ENCODE measurements around the gene CCDC112.
"Not testable (repeated sequence)": the region's sequence is repeated elsewhere in the genome, so short reads cannot be mapped to it uniquely, and the experiment has no call there.

Gene CCDC112

DNA sequence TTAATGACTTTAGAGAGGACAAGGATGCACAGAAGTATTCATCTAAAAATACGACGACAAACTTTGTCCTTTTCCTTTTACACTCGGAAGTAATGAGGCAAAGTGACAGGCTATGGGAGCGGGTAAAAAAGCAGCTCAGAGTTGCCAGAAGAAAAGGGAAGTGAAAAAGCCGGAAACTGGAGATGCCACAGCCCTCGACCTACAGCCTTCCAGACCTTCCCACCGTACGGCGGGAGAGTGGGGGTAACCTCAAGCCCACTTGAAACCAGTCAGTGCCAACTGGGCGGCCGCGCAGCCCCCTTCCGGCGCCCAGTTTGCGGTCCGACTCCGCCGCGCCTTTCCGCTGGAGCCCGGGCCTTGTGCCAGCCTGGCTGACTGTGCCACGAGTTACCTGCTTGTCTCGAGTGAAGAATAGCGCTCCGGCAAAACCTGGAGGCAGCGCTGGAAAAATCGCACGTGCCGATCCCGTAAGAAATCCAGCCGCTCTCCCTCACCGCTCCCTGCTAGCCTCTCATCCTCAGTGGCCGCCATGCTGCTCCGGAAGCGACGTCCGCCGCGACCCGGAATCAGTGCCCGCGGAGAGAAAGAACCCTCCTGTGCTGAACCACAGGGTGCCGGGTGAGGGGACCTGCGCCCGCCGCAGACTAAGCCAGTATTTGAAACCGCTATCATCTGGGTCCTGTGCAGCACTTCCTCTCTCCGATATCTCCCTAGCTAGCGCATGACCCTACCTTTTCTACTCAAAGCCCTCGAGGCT is 34.0 kb downstream of the CCDC112 start, which contains the start of gene PGGT1B:
TSS of gene PGGT1B (minus strand) at position 557 of the 757 bp plus-strand sequence. CDS start at position 531, 26 bp downstream.
- peak; percentile 59 to 63 for DNase-seq (ENCODE audit: low read depth in 2 of 2)

DNA sequence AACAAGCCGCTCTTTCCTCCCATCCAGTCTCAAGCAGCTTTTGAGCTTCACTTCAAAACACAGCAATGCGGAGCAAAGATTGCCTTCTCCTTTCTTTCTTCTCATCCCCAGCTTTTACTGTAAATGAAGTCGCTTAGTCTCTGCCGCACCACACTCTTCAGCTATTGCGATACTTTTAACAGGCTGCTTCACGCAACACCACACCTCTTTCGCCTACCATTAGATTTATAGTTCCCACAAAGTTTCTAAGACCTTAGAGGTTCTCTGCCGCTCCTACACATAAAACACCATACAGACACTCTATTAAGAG is 34.5 kb downstream of the CCDC112 start:
- DNase-seq (ENCODE audit: low read depth in 2 of 2), result no peak

DNA sequence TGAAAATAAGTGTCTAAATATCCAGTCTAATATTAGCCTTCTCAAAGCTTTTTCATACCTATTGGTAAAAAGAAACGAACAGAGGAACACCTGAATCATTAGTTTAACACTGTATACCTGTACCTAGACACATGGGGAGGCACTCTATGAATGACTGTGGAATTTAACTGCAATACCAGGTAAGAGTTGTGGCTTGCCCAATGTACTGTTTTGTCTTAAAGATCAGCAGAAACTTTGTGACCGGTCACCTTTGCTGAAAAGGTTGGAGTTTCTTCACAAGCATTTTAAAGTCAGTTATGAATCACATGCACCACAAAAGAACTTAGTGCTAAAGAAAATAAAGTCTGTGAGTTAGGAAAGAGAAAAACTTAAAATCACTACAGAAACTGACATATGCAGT is 36.2 kb downstream of the CCDC112 start:
- DNase-seq (ENCODE audit: low read depth in 2 of 2), result no peak

DNA sequence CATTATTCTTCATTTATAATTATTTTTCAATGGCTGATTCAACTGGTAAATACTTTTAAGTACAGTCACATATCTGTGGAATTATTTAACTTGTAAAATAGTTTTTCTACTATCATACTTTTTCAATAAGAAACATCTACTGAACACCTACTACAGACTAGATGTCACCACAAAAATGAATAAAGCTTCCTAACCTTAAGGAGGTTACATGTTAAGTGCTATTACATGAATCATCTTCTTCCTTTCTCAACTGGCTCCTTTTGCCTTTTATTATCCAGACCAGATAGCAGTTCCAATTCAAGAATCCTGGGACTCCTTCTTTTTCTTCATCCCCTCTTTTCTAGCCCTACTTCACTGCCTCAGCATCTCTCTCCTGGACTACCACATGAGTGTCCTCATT is 38.5 kb downstream of the CCDC112 start:
- DNase-seq (ENCODE audit: low read depth in 2 of 2), result no peak

DNA sequence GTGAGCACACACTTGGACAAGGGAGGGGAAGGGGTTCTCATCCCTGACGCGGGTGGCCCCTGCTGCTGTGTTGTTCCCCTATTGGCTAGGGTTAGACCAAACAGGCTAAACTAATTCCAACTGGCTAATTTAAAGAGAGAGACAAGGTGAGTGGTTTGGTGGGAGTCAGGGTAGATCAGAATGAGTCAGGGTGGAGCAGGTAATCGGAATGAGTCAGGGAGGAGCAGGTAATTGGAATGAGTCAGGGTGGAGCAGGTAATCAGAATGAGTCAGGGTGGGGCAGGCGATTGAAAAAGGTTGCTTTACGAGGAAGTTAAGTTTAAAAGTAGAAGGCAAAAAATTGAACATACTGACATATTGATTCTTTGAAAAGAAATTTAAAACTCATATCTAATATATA is 47.1 kb downstream of the CCDC112 start:
- DNase-seq (ENCODE audit: low read depth in 2 of 2), result not testable (repeated sequence)

DNA sequence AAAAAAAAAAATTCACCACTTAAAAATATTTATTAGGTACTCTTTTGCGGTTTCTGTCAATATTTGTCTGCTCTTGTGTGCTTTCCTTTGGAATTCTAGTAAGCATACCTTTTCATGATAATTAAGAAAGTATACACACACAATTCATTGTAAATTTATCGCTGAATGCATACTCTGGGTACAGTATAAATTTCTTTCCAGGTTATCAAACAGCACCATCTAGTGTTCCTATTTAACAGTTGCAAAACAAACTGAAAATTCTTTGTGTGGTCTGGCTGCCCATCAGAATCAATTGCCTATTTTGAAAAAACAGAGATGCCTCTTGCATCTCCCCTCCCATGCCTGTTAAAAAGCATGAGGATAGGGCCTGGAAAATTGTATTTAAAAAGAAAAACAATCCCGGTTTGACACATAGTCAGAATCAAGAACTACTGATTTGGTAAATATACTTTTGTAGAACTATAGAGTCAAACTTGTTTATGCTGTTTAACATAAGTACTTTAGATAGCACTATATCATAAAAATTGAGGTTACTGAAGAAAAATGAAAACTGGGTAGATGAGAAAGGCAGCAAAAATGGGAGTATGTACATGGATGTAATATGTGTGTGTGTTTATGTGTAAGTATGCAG is 50.0 kb downstream of the CCDC112 start:
- DNase-seq (ENCODE audit: low read depth in 2 of 2), result no peak

DNA sequence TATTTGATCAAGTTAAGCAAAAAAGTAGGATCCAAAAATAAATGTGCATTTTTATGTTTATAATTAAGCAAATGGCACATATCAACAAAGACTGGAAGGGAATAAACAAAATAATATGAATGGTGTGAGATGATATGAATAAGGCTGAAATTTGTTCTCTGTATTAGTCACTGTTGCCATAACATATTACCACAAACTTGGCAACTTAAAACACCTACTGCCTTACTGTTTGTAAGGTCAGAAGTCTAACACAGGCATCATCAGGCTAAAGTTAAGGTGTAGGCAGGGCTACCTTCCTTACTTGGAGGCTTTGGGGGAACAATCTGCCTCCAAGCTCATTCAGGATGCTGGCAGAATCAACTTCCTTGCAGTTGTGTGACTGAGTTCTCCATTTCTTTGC is 53.0 kb downstream of the CCDC112 start:
- DNase-seq (ENCODE audit: low read depth in 2 of 2), result no peak

DNA sequence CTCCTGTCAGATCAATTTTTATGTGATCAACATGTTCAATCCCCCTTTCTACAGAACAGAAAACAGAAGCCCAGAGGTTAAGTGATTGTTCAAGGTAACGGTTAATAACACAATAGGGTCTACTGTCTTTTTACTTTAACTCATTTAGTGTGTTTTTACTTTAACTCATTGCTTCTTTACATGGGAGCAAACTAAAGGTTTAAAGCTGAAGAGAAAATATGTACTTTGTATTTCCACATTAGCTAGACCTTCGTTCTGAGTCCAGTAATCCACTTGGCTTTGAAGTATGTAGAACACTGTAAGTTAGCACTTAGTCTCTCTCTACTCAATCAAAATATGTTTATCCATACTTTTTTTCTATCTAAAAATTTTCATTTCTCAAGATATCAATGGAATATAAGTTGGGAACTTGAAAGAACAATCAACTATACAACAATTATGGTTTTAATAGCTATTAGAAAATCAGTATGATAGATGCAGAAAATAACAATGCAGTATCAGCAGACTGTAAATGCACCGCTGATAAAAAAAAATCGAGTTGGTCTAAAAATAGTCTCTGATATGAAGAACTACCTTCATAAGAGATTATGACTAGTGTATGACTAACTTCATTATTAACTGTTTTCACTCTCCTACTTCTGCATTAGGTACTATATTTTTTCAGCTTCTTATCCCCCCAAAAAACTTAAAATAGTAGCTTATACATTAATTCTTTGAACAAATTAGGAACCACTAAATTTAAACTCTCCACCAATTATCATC is 54.4 kb downstream of the CCDC112 start:
- no peak for DNase-seq (ENCODE audit: low read depth in 2 of 2)

DNA sequence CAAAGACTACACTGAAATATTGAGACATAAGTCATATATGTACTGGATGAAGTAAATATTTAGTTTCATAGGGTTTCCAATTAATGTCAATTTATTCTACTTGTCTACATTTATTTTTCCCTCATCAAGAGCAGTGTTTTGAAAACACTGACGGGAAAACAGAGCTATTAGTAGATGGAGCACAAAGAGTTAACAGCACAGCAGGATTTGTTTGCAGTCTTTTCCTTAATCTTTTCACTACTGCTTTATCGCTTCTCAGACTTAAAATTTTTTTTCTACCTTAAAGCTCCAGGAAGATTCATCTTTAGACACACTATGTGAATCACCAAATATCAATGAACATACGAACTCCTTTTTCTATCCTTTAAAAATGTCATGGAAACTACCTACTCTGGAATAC is 59.4 kb downstream of the CCDC112 start:
- no peak for DNase-seq (ENCODE audit: low read depth in 2 of 2)

DNA sequence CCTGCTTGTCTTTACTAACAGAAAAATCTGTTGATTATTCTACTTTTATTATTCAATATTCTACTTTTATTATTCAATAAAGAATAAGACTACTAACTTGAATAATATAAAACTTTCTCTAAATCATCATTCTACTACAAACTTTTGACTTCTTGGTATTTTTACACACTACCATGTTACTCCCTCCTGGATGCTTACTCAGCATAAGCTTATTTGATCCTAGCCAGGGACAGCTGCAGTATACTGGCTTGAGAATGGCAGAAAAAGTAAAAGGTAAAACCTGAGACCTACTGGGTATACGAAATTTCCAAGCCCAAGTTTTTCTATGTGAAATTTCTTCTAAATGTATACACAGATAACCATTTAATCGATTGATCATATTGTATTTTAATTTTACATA is 59.9 kb downstream of the CCDC112 start:
- no peak for DNase-seq (ENCODE audit: low read depth in 2 of 2)

DNA sequence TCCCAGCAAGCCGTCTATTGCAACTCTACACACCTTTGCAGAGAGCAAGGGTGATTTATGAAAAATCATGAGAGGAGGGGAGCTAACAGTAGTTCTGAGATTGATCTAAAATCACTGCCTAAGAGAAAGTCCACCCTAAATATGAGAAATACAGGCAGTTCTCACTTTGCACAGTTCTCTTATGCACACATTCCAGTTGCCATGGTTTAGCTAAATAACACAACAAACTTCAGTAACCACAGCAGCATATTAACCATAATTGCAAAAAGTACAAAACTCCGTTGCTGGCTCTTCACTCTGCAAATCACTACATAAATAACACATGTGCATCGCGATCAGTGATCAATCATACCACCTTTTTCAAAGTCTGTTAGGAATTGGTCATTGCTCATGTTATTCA is 64.9 kb downstream of the CCDC112 start:
- DNase-seq (ENCODE audit: low read depth in 2 of 2), result no peak

DNA sequence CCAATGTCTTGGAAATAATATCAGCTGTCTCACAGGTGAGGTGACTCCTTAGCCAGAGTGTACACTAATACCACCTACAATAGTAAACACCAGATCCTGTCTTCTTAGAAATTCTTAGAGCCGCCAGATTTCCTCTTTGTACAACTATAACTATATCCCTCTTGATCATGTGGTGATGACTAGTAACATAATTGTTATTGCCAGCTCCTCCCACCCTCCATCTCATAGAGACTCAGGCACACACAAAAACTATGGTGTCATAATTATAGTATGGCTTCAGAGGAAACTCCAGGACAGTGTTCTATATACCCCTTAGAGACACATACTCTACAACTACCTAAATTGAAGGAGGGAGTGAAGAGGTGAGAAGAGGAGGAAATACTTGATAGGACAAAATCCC is 66.8 kb downstream of the CCDC112 start:
- DNase-seq (ENCODE audit: low read depth in 2 of 2), result no peak

DNA sequence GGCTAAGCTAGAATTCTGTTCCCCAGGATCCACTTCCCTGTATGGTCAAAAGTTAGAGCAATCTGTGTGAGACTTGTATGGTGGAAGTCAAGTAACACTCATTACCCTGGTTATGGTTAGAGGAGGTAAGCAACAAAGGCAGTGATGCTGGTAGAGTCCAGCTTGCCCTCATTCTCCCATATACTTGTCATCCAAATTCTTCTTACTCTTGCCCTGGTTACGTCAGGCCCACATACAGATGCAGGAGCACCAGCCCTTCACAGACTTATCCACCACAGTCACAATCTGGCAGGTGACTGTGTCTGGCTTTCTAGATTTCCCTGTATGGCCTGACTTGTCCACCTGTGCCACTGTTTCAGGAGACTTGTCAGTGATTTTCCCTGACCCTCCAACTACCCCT is 69.2 kb downstream of the CCDC112 start:
- no peak for DNase-seq (ENCODE audit: low read depth in 2 of 2)
